Measurements from ENCODE around the gene KCTD6.

DNA sequence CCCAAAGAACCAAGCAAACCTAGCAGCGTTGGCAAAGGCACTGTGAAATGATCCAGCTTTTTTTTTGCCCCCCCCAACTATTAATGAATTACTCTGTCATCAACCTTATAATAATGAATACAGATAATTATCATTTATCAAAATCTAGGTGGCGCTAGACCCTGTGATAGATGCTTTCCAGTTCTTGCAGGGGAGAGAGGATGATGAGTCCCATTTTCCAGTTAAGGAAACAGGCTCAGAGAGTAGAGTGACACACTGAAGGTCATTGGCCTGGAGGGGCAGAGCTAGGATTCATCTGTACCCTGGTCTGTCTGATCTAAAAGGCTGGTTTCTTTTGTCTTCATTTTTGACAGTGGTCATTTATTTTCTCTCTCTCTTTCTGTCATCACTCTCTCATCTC, 40.1 kb downstream of the KCTD6 start:
- TF ChIP-seq, protein P1, sequence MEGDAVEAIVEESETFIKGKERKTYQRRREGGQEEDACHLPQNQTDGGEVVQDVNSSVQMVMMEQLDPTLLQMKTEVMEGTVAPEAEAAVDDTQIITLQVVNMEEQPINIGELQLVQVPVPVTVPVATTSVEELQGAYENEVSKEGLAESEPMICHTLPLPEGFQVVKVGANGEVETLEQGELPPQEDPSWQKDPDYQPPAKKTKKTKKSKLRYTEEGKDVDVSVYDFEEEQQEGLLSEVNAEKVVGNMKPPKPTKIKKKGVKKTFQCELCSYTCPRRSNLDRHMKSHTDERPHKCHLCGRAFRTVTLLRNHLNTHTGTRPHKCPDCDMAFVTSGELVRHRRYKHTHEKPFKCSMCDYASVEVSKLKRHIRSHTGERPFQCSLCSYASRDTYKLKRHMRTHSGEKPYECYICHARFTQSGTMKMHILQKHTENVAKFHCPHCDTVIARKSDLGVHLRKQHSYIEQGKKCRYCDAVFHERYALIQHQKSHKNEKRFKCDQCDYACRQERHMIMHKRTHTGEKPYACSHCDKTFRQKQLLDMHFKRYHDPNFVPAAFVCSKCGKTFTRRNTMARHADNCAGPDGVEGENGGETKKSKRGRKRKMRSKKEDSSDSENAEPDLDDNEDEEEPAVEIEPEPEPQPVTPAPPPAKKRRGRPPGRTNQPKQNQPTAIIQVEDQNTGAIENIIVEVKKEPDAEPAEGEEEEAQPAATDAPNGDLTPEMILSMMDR (IDR thresholded peaks at IDR 0.05 in 4 of 5, conservative IDR thresholded peaks at IDR 0.05 in 1 of 5), result no peak
- TF ChIP-seq POLR2A (IDR thresholded peaks at IDR 0.05), result no peak
